ENCODE measurements around the gene FGFR3.

GRCh38 chr4:1743551-1743950, 49.5 kb upstream of the FGFR3 start:
- no peak for TF ChIP-seq TAF1 (IDR thresholded peaks at IDR 0.05; ENCODE audit: low read depth, low read length)
- TF ChIP-seq POLR2A (IDR thresholded peaks at IDR 0.05; ENCODE audit: low read depth, low read length) = no peak
- no peak for TF ChIP-seq POLR2AphosphoS5 (IDR thresholded peaks at IDR 0.05; ENCODE audit: low read depth, low read length)
- TF ChIP-seq PAX5 (IDR thresholded peaks at IDR 0.05; ENCODE audit: insufficient read depth, low read length, severe bottlenecking) = no peak
- TF ChIP-seq SPI1 (IDR thresholded peaks at IDR 0.05; ENCODE audit: low read depth, low read length) = no peak
- no peak for TF ChIP-seq POU2F2 (IDR thresholded peaks at IDR 0.05; ENCODE audit: low read depth, low read length)
